NT2/D1 (cell line): ENCODE results near the gene RAB11FIP4.

Source experiments
- SUZ12 ChIP-seq: IDR thresholded peaks from 2 replicates; pipeline ENCODE4 v1.6.1; 2011; ENCODE audit not compliant: insufficient read length, insufficient read depth; ENCODE audit errors: extremely low read depth
- YY1 ChIP-seq: IDR thresholded peaks from 2 replicates; pipeline ENCODE4 v1.6.1; 2011; ENCODE audit not compliant: insufficient read length, insufficient read depth
- ZNF274 ChIP-seq: IDR thresholded peaks from 2 replicates; pipeline ENCODE4 v1.6.1; 2011; ENCODE audit warnings: mild to moderate bottlenecking, low read depth, low read length

GRCh38 chr17:31461227-31461810, 69.8 kb downstream of the RAB11FIP4 start:
- TF ChIP-seq YY1 (no peak), ZNF274 (no peak), SUZ12 (no peak)
